H1 (cell line): ENCODE data around the gene PPP1R14B.

Experiments
- CREB1 ChIP-seq: IDR thresholded peaks from 2 replicates; pipeline ENCODE4 v1.6.1; 2012; ENCODE audit warnings: inconsistent platforms
- CTCF ChIP-seq, 3 experiments: IDR thresholded peaks; 1 replicate in 2 of 3; 2 replicates in 1 of 3; pipeline versions ENCODE4 v1.5.1 to v1.6.1; 2011; ENCODE audit warnings: low read length in 3 of 3, mild to moderate bottlenecking in 3 of 3, inconsistent platforms in 2 of 3, low read depth in 1 of 3, moderate library complexity in 1 of 3; ENCODE audit not compliant: insufficient read depth in 1 of 3; ENCODE audit errors: control extremely low read depth in 1 of 3
- FOSL1 ChIP-seq: IDR thresholded peaks from 2 replicates; pipeline ENCODE4 v1.6.1; 2011; ENCODE audit warnings: mild to moderate bottlenecking, low read depth, low read length, moderate library complexity; ENCODE audit not compliant: insufficient read depth
- POLR2A ChIP-seq, 2 experiments: IDR thresholded peaks; 1 replicate in 1 of 2; 2 replicates in 1 of 2; pipeline ENCODE4 v1.6.1; 2011; ENCODE audit warnings: low read depth in 2 of 2, low read length in 2 of 2, mild to moderate bottlenecking in 2 of 2; ENCODE audit errors: control extremely low read depth in 1 of 2
- SP1 ChIP-seq: IDR thresholded peaks from 2 replicates; pipeline ENCODE4 v1.6.1; 2011; ENCODE audit warnings: low read depth, low read length
- SRF ChIP-seq: IDR thresholded peaks from 2 replicates; pipeline ENCODE4 v1.6.1; 2011; ENCODE audit warnings: mild to moderate bottlenecking, low read depth, low read length, moderate library complexity
- TF ChIP-seq, protein P1 (sequence below): IDR thresholded peaks from 2 replicates; pipeline ENCODE4 v1.6.1; 2011; ENCODE audit warnings: low read depth, mild to moderate bottlenecking, low read length; ENCODE audit not compliant: insufficient read depth

DNA sequence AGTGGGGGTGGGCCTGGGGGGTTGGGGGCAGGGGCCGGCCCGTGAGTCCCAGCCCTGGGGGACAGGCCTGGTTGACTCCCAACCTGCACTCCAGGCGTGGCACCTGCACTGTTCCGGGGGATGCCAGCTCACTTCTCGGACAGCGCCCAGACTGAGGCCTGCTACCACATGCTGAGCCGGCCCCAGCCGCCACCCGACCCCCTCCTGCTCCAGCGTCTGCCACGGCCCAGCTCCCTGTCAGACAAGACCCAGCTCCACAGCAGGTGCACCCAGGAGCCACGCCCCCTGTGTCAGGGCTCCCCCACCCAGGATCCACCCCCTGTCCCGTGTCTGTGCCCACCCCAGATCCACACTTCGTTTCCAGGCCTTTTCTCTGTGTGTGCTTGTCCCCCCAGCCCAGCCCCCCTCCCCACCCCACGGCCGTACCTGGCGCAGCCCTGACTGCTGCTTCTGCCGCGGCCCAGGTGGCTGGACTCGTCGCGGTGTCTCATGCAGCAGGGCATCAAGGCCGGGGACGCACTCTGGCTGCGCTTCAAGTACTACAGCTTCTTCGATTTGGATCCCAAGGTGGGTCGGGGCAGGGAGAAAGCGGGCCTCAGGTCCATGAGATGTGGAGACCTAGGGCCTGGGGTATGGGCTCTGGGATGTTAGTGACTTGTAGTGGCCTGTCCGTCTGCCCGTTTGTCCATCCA, 35.4 kb downstream of the PPP1R14B start:
- TF ChIP-seq SRF: no peak
- TF ChIP-seq CTCF (IDR thresholded peaks at IDR 0.05; ENCODE audit: control extremely low read depth in 1 of 3, insufficient read depth in 1 of 3, low read depth in 1 of 3, low read length in 3 of 3): no peak
- no peak for TF ChIP-seq POLR2A (IDR thresholded peaks at IDR 0.05; ENCODE audit: control extremely low read depth in 1 of 2, low read depth in 2 of 2, low read length in 2 of 2)
- no peak for TF ChIP-seq SP1
- TF ChIP-seq CREB1: no peak
- TF ChIP-seq, protein P1, sequence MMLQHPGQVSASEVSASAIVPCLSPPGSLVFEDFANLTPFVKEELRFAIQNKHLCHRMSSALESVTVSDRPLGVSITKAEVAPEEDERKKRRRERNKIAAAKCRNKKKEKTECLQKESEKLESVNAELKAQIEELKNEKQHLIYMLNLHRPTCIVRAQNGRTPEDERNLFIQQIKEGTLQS: no peak
- TF ChIP-seq FOSL1: no peak
